ENCODE measurements around the gene RPL37A. TPM values are rescaled to one million over a fixed set of nuclear protein-coding genes. Genes with fewer than 3 reads are reported as not detected.

The RPL37A gene
- total and polyA plus RNA-seq, 2 of the 4 experiments (the other 2 are of a cell fraction) = 341 to 1,572 TPM

DNA sequence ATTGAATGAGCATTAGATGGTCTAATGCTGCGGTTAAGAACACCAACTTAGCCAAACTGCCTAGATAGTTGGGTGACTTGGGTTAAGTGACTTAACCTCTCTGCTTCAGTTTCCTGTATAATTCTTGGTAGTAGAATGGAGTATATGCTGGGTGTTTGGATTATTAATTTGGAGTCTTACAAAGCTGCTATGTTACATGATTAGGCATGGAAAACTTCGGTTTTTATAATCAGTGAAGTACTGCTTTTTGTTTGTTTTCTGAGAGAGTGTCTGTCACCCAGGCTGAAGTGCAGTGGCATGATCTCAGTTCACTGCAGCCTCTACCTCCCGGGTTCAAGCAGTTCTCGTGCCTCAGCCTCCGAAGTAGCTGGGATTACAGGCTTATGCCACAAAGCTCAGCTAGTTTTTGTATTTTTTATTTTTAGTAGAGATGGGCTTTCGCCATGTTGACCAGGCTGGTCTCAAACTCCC, 4.5 kb downstream of the RPL37A start:
- no peak for ATAC-seq (ENCODE audit: low read depth)
- dilution Hi-C loops (cut with HindIII; ENCODE audit: low sequenced_read_pairs, unreplicated experiment) = loop anchor here (25.0 kb wide), 2 partner anchors 159 to 1009 kb away; no protein-coding TSS in a partner anchor
- H4K5ac ChIP-seq (ENCODE audit: low read depth, low read length) = no peak overlapping the region
- no peak overlapping the region for H3K56ac ChIP-seq (ENCODE audit: extremely low read depth, insufficient read depth, low read length)
- H3K4ac ChIP-seq (ENCODE audit: low read depth, low read length) = no peak overlapping the region
- ChIA-PET POLR2A (ENCODE audit: unreplicated experiment) (no interaction called here), CTCF (no interaction called here)
- no peak overlapping the region for H3K4me3 ChIP-seq (ENCODE audit: insufficient read depth, low read depth, low read length)
- H3K23ac ChIP-seq (ENCODE audit: low read depth, low read length) = no peak overlapping the region
- H2BK20ac ChIP-seq (ENCODE audit: low read depth, low read length) = no peak overlapping the region
- H3K27me3 ChIP-seq (ENCODE audit: control insufficient read depth, insufficient read depth, low read length) = no peaks in the 10 kb centered on the region
- no peak overlapping the region for H2AFZ ChIP-seq (replicated peaks; ENCODE audit: low read length, poor library complexity)
- H3K14ac ChIP-seq (replicated peaks; ENCODE audit: low read depth, low read length) = no peak overlapping the region
- H3K18ac ChIP-seq (ENCODE audit: low read depth, low read length) = no peak overlapping the region
- peaks cover 69% of the 10 kb centered on the region for H4K20me1 ChIP-seq (ENCODE audit: insufficient read depth, low read length)
- H4K91ac ChIP-seq (ENCODE audit: insufficient read depth, low read depth, low read length) = no peak overlapping the region
- in situ Hi-C loops (cut with MboI; ENCODE audit: low sequenced_read_pairs) = loop anchor here (25.0 kb wide), 1 partner anchor 1009 kb away; no protein-coding TSS in a partner anchor
- H3K36me3 ChIP-seq (ENCODE audit: control insufficient read depth, insufficient read depth, low read length) = peaks cover 49% of the 10 kb centered on the region
- H2BK120ac ChIP-seq (ENCODE audit: low read depth, low read length) = no peak overlapping the region
- intact Hi-C loops (cut with micrococcal nuclease) = no loop called here
- H3K9me3 ChIP-seq (ENCODE audit: control insufficient read depth, insufficient read depth, low read length) = no peaks in the 10 kb centered on the region
- no peak overlapping the region for H2BK5ac ChIP-seq (ENCODE audit: low read depth, low read length, poor library complexity, severe bottlenecking)
- H2AK9ac ChIP-seq (replicated peaks; ENCODE audit: low read depth, low read length, poor library complexity) = no peak overlapping the region
- no peak overlapping the region for H2AK5ac ChIP-seq (ENCODE audit: low read depth, low read length)
- WGBS, 2 experiments (ENCODE audit: extremely low coverage in 2 of 2, insufficient read length in 1 of 2) = 94% methylated on average over 3 of the region's 6 CpGs; no CpG with 5 or more reads in 1 of the 2 experiments
- no peak for DNase-seq
- no TSS peak for BruUV-seq (replicated peaks)
- H3K79me1 ChIP-seq (ENCODE audit: low read depth in 1 of 2, low read length in 2 of 2) = peaks cover 41 to 78% of the 10 kb centered on the region in 2 experiments
- H3K4me1 ChIP-seq (ENCODE audit: control insufficient read depth, insufficient read depth, low read length) = peaks cover 2% of the 10 kb centered on the region; the same call in 1 of the 2 replicates
- no peak overlapping the region for H4K8ac ChIP-seq (ENCODE audit: low read depth in 2 of 2, low read length in 2 of 2)
- no peak overlapping the region for H3K4me2 ChIP-seq (ENCODE audit: low read depth, low read length)
- H3K27ac ChIP-seq (ENCODE audit: insufficient read depth, low read length) = no peak overlapping the region
- no peak overlapping the region for H2BK15ac ChIP-seq (ENCODE audit: low read depth, low read length)
- H3K9me1 ChIP-seq (ENCODE audit: insufficient read depth, low read length) = peaks cover 17% of the 10 kb centered on the region
- H3K9ac ChIP-seq (ENCODE audit: low read depth, low read length) = no peak overlapping the region
- no peak for TF ChIP-seq MXI1 (IDR thresholded peaks at IDR 0.05; ENCODE audit: borderline replicate concordance, low read depth, low read length)
- no peak for TF ChIP-seq CHD1 (IDR thresholded peaks at IDR 0.05; ENCODE audit: low read depth, low read length)
- TF ChIP-seq POLR2A (IDR thresholded peaks at IDR 0.05; ENCODE audit: low read depth, low read length) = no peak
- TF ChIP-seq MAZ (IDR thresholded peaks at IDR 0.05; ENCODE audit: borderline replicate concordance, low read depth, low read length) = no peak
- TF ChIP-seq RFX5 (IDR thresholded peaks at IDR 0.05; ENCODE audit: low read depth, low read length) = no peak
- no peak for TF ChIP-seq RCOR1 (IDR thresholded peaks at IDR 0.05; ENCODE audit: insufficient replicate concordance, low read length)
- TF ChIP-seq BHLHE40 (IDR thresholded peaks at IDR 0.05; ENCODE audit: low read depth, low read length) = no peak
- no peak for TF ChIP-seq FOS (IDR thresholded peaks at IDR 0.05; ENCODE audit: low read depth, low read length)
- no peak for TF ChIP-seq SMC3 (IDR thresholded peaks at IDR 0.05; ENCODE audit: low read depth, low read length)

Data from IMR-90 (cell line).